Osteocyte (in vitro differentiated cells): ENCODE data around the gene FBXL7. TPM values are rescaled to one million over a fixed set of nuclear protein-coding genes. Genes with fewer than 3 reads are reported as not detected.

ENCODE experiments used
- DNase-seq: peaks from one replicate; pipeline ENCODE4 v3.0.0; 2021; ENCODE audit warnings: mixed read lengths; ENCODE audit not compliant: unreplicated experiment; ENCODE audit errors: extremely low spot score
- H3K27ac Mint-ChIP-seq: one replicate; pipeline ENCODE4 v1.8.0; 2021; ENCODE audit warnings: mild to moderate bottlenecking, mixed read lengths; ENCODE audit not compliant: unreplicated experiment
- H3K27me3 Mint-ChIP-seq: one replicate; pipeline ENCODE4 v1.8.0; 2021; ENCODE audit warnings: mixed read lengths; ENCODE audit not compliant: unreplicated experiment
- H3K36me3 Mint-ChIP-seq: one replicate; pipeline ENCODE4 v1.8.0; 2021; ENCODE audit warnings: mixed read lengths; ENCODE audit not compliant: unreplicated experiment
- H3K4me1 Mint-ChIP-seq: one replicate; pipeline ENCODE4 v1.8.0; 2021; ENCODE audit warnings: mixed read lengths; ENCODE audit not compliant: unreplicated experiment
- H3K4me3 Mint-ChIP-seq: one replicate; pipeline ENCODE4 v1.8.0; 2021; ENCODE audit warnings: mild to moderate bottlenecking, moderate library complexity, mixed read lengths; ENCODE audit not compliant: unreplicated experiment
- H3K9me3 Mint-ChIP-seq: one replicate; pipeline ENCODE4 v1.8.0; 2021; ENCODE audit warnings: mixed read lengths; ENCODE audit not compliant: unreplicated experiment
- total RNA-seq: library from RNA; stranded (reverse); gene quantifications from 2 replicates; pipeline ENCODE4 v1.2.1, GENCODE V29; 2021
- TF ChIP-seq, protein P1 (sequence below): fragments of 200-600 bp; sonication (generic); IDR thresholded peaks from 2 replicates; pipeline ENCODE4 v1.5.0; 2021; ENCODE audit warnings: antibody characterized with exemption, mild to moderate bottlenecking, moderate library complexity

Gene FBXL7
- total RNA-seq, 1 donor from 2014 or later = 28.4 TPM

DNA sequence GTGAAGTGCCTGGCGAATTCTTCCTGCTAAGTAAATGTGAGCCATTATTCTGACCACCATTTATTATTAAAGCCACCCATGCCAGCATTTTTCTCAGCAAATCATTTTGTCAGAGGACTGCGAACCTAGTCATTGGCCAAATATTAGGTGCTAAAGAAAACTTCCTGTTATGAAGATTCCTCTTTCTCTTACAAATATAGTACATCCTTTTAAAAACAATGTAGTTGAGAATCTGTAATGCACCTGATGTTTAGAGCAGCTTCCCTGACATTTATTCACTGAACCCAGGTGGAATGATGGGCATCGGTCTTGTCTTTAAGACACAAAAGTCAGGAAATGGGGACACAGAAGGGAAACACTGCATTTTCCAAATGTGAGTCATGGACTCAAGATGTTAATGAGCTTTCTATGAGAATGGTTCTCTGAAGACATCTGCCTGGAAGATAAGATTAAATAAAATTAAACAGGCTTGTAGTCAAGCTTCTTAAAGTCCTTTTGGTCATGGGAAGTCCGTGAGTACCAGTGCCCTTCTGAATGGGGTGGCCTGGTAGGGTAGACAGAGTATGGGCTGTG lies 290.6 kb downstream of the FBXL7 start:
- Mint-ChIP-seq H3K27me3 (no peaks in the 10 kb centered on the region), H3K4me3 (no peak overlapping the region), H3K36me3 (peaks cover 2% of the 10 kb centered on the region), H3K4me1 (peaks cover 49% of the 10 kb centered on the region), H3K27ac (no peak overlapping the region), H3K9me3 (no peaks in the 10 kb centered on the region)
- TF ChIP-seq, protein P1, sequence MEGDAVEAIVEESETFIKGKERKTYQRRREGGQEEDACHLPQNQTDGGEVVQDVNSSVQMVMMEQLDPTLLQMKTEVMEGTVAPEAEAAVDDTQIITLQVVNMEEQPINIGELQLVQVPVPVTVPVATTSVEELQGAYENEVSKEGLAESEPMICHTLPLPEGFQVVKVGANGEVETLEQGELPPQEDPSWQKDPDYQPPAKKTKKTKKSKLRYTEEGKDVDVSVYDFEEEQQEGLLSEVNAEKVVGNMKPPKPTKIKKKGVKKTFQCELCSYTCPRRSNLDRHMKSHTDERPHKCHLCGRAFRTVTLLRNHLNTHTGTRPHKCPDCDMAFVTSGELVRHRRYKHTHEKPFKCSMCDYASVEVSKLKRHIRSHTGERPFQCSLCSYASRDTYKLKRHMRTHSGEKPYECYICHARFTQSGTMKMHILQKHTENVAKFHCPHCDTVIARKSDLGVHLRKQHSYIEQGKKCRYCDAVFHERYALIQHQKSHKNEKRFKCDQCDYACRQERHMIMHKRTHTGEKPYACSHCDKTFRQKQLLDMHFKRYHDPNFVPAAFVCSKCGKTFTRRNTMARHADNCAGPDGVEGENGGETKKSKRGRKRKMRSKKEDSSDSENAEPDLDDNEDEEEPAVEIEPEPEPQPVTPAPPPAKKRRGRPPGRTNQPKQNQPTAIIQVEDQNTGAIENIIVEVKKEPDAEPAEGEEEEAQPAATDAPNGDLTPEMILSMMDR = no peak
- DNase-seq = no peak

DNA sequence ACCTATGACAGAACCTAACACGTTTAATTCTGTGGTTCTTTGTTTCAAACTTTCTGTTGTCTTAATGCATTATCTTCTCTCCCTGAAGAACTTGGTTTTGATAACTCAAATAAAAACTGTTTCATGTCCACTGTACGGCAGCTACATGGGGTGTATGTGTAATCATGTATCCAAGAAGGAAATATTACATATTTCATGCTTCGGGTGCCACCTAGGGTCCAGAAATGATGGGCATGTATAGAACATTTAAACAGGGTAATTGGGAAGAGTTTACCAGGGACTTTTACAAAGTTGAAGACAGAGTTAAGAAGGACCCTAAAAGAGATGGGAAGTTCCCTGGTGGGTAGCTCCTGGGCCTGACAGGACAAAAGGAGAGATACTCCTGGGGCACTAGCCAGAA lies 291.3 kb downstream of the FBXL7 start:
- H3K4me3 Mint-ChIP-seq = no peak overlapping the region
- peaks cover 2% of the 10 kb centered on the region for H3K36me3 Mint-ChIP-seq
- peaks cover 54% of the 10 kb centered on the region for H3K4me1 Mint-ChIP-seq
- H3K27me3 Mint-ChIP-seq = no peaks in the 10 kb centered on the region
- H3K9me3 Mint-ChIP-seq = no peaks in the 10 kb centered on the region
- no peak overlapping the region for H3K27ac Mint-ChIP-seq
- DNase-seq = no peak
- TF ChIP-seq, protein P1 = peak; percentile 46

DNA sequence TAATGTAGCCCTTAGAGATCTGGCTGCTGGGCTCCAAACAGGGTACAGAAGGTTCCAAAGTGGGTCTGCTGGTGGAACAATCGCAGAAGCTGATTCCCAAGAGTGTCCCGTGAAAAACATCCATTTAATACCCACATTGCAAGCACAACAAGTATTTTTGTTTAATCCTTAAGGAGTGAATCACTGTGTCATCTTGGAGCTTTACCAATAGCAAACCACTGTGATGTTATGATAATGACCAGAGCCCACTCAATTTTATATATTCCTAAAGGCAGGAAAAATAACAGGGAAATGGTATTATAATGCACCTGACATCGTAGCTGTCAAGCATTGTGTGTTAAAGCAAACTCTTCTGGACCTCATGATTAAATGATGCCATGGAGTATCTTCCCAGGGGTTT lies 291.9 kb downstream of the FBXL7 start:
- DNase-seq = no peak
- H3K4me1 Mint-ChIP-seq = peaks cover 52% of the 10 kb centered on the region
- no peaks in the 10 kb centered on the region for H3K27me3 Mint-ChIP-seq
- TF ChIP-seq, protein P1 = no peak
- no peak overlapping the region for H3K4me3 Mint-ChIP-seq
- no peak overlapping the region for H3K27ac Mint-ChIP-seq
- peaks cover 2% of the 10 kb centered on the region for H3K36me3 Mint-ChIP-seq
- H3K9me3 Mint-ChIP-seq = no peaks in the 10 kb centered on the region

DNA sequence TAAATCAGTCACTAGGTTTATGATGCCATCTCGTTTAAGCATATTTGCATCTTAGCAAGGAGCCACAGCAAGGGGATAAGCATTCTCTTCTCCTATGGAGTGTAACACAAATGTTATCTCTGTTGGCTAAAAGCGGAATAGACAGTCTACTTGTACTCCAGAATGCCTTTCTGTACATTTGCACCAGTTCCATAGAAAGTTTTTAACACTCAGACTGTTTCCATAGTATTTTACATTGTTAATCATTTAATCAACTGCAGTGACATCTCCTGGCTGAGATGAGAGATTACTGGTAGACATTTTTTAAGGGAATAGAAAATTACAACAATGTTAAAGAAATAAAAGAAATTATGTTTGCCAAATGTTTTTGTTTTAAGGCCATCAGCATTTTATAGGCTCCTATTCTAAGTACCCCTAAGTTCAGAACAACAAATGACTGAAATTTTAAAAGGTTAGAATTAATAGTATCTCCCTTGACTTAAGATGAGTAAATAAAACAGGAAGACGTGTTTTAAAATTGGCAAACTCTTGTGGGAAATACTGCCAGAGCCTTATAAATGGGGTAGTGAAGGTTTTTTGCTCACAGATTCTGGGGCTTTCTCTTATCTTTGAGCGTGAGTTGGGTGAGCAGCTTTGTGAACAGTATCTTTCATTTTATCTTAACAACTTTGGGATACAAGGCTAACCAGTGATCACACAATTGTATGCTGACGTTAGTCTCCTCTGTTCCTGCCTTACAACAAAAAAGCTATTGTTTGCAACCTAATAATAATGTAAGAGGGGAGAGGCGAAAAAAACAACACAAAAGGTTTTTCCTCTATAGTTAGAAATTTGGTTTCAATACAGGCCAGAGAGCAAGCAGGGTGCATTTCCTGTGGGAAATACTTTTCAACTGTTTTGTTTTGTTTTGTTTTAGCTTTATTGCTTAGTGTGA lies 294.3 kb downstream of the FBXL7 start:
- no peak overlapping the region for H3K27ac Mint-ChIP-seq
- TF ChIP-seq, protein P1 = peak; percentile 59
- H3K4me1 Mint-ChIP-seq = peaks cover 41% of the 10 kb centered on the region
- no peaks in the 10 kb centered on the region for H3K9me3 Mint-ChIP-seq
- no peak for DNase-seq
- H3K36me3 Mint-ChIP-seq = no peaks in the 10 kb centered on the region
- H3K27me3 Mint-ChIP-seq = no peaks in the 10 kb centered on the region
- no peak overlapping the region for H3K4me3 Mint-ChIP-seq

DNA sequence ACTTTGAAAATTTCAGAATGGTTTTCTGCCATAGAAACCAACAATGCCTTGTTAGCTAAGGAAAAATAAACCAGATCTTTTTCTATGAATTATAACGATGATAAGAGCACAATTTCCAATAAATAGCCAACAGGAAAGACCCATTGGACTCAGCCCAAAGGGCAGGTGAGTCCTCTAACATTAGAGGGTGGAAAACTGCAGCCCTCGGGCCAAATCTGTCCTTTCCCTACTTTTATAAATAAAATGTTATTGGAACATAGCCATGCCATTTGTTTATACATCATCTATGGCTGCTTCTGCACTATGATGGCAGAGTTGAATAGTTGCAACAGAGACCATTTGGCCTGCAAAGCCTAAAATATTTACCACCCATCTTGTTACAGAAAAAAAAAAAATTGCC lies 296.1 kb downstream of the FBXL7 start:
- Mint-ChIP-seq H3K9me3 (no peaks in the 10 kb centered on the region), H3K27ac (no peak overlapping the region), H3K27me3 (no peaks in the 10 kb centered on the region), H3K36me3 (no peaks in the 10 kb centered on the region), H3K4me1 (peaks cover 31% of the 10 kb centered on the region), H3K4me3 (no peak overlapping the region)
- TF ChIP-seq, protein P1 = no peak
- no peak for DNase-seq
